IMR-90 (cell line): ENCODE measurements around the gene ETV6. TPM values are rescaled to one million over a fixed set of nuclear protein-coding genes. Genes with fewer than 3 reads are reported as not detected.
A peak's percentile ranks its signal among the peaks of the same experiment; 100 is the strongest.

Source experiments
- ATAC-seq: fragments of 200-7000 bp; cut with Tn5 transposase; 2 replicates; pipeline ENCODE4 v1.9.1; 2020; ENCODE audit warnings: low read depth, mild to moderate bottlenecking, moderate library complexity
- BruUV-seq: library from RNA; stranded (reverse); fragments of 400-500 nt; replicated peaks from 2 replicates; lab custom pipeline; 2021; lab: Mats Ljungman, UMichigan
- CTCF ChIA-PET: fragments of 300-600 bp; formaldehyde crosslinking; extraction: SDS; loops from one replicate; lab custom pipeline; 2021; ENCODE audit warnings: antibody characterized with exemption; lab: Yijun Ruan, JAX
- POLR2A ChIA-PET: fragments of 300-600 bp; sonication (Branson Sonifier 250); formaldehyde crosslinking; loops from one replicate; lab custom pipeline; 2022; ENCODE audit warnings: antibody characterized with exemption; ENCODE audit not compliant: unreplicated experiment; lab: Charles Lee
- DNase-seq: peaks from one replicate; pipeline ENCODE4 v3.0.0; 2013
- H2AFZ ChIP-seq: replicated peaks from 2 replicates; pipeline ENCODE3; 2013; ENCODE audit warnings: low read length, mild to moderate bottlenecking; ENCODE audit not compliant: poor library complexity
- H2AK5ac ChIP-seq: 2 replicates; pipeline ENCODE4 v1.6.1; 2013; ENCODE audit warnings: low read depth, low read length, inconsistent platforms
- H2AK9ac ChIP-seq: replicated peaks from 2 replicates; pipeline ENCODE3; 2013; ENCODE audit warnings: mild to moderate bottlenecking, low read depth, low read length, moderate library complexity; ENCODE audit not compliant: poor library complexity
- H2BK120ac ChIP-seq: 2 replicates; pipeline ENCODE4 v1.6.1; 2013; ENCODE audit warnings: low read depth, low read length, inconsistent platforms
- H2BK15ac ChIP-seq: 3 replicates; pipeline ENCODE4 v1.6.1; 2013; ENCODE audit warnings: low read depth, low read length, inconsistent platforms
- H2BK20ac ChIP-seq: 2 replicates; pipeline ENCODE4 v1.6.1; 2013; ENCODE audit warnings: low read depth, mild to moderate bottlenecking, inconsistent platforms, low read length, moderate library complexity
- H2BK5ac ChIP-seq: 2 replicates; pipeline ENCODE4 v1.6.1; 2013; ENCODE audit warnings: mild to moderate bottlenecking, low read depth, low read length, inconsistent platforms; ENCODE audit not compliant: poor library complexity, severe bottlenecking
- H3K14ac ChIP-seq: replicated peaks from 2 replicates; pipeline ENCODE4 v1.6.1; 2013; ENCODE audit warnings: low read depth, low read length, inconsistent platforms
- H3K18ac ChIP-seq: 2 replicates; pipeline ENCODE4 v1.6.1; 2013; ENCODE audit warnings: low read depth, low read length, control low read depth
- H3K23ac ChIP-seq: 2 replicates; pipeline ENCODE4 v1.6.1; 2013; ENCODE audit warnings: low read depth, low read length, inconsistent platforms
- H3K27ac ChIP-seq: 2 replicates; pipeline ENCODE4 v1.5.1; 2013; ENCODE audit warnings: mild to moderate bottlenecking, control low read depth, low read length; ENCODE audit not compliant: insufficient read depth
- H3K27me3 ChIP-seq: 2 replicates; pipeline ENCODE4 v1.6.1; 2013; ENCODE audit warnings: low read length; ENCODE audit not compliant: control insufficient read depth, insufficient read depth
- H3K36me3 ChIP-seq: 2 replicates; pipeline ENCODE4 v1.6.1; 2013; ENCODE audit warnings: low read length, mixed read lengths; ENCODE audit not compliant: control insufficient read depth, insufficient read depth
- H3K4ac ChIP-seq: 2 replicates; pipeline ENCODE4 v1.6.1; 2013; ENCODE audit warnings: low read depth, low read length, inconsistent platforms
- H3K4me1 ChIP-seq: 2 replicates; pipeline ENCODE4 v1.6.1; 2013; ENCODE audit warnings: low read length, mixed read lengths; ENCODE audit not compliant: control insufficient read depth, insufficient read depth
- H3K4me2 ChIP-seq: 2 replicates; pipeline ENCODE4 v1.6.1; 2013; ENCODE audit warnings: low read depth, mild to moderate bottlenecking, control low read depth, low read length, moderate library complexity
- H3K4me3 ChIP-seq: 2 replicates; pipeline ENCODE4 v1.5.1; 2013; ENCODE audit warnings: low read depth, mild to moderate bottlenecking, control low read depth, low read length, moderate library complexity; ENCODE audit not compliant: insufficient read depth
- H3K56ac ChIP-seq: 2 replicates; pipeline ENCODE4 v1.6.1; 2013; ENCODE audit warnings: low read length, inconsistent platforms; ENCODE audit not compliant: insufficient read depth; ENCODE audit errors: extremely low read depth
- H3K79me1 ChIP-seq, 2 experiments: 2 replicates each; pipeline ENCODE4 v1.6.1; 2013; ENCODE audit warnings: low read length in 2 of 2, inconsistent platforms in 1 of 2, low read depth in 1 of 2
- H3K9ac ChIP-seq: 2 replicates; pipeline ENCODE4 v1.6.1; 2013; ENCODE audit warnings: low read depth, low read length, control low read depth
- H3K9me1 ChIP-seq: 2 replicates; pipeline ENCODE4 v1.6.1; 2013; ENCODE audit warnings: low read length, inconsistent platforms; ENCODE audit not compliant: insufficient read depth
- H3K9me3 ChIP-seq: 2 replicates; pipeline ENCODE4 v1.6.1; 2013; ENCODE audit warnings: low read length; ENCODE audit not compliant: control insufficient read depth, insufficient read depth
- H4K20me1 ChIP-seq: 2 replicates; pipeline ENCODE4 v1.6.1; 2013; ENCODE audit warnings: low read length, inconsistent platforms; ENCODE audit not compliant: insufficient read depth
- H4K5ac ChIP-seq: 2 replicates; pipeline ENCODE4 v1.6.1; 2013; ENCODE audit warnings: mild to moderate bottlenecking, low read depth, low read length, control low read depth
- H4K8ac ChIP-seq, 2 experiments: 2 replicates each; pipeline ENCODE4 v1.6.1; 2013; ENCODE audit warnings: low read depth in 2 of 2, low read length in 2 of 2, control low read depth in 1 of 2, inconsistent platforms in 1 of 2
- H4K91ac ChIP-seq: 2 replicates; pipeline ENCODE4 v1.6.1; 2013; ENCODE audit warnings: low read depth, low read length, inconsistent platforms; ENCODE audit not compliant: insufficient read depth
- BHLHE40 ChIP-seq: fragments of 150-350 bp; IDR thresholded peaks from 2 replicates; pipeline ENCODE4 v1.6.1; 2016; ENCODE audit warnings: mild to moderate bottlenecking, low read depth, low read length
- CEBPB ChIP-seq: IDR thresholded peaks from 2 replicates; pipeline ENCODE4 v1.6.1; 2012; ENCODE audit warnings: low read depth, low read length, improper control_type of control experiment
- CHD1 ChIP-seq: IDR thresholded peaks from 2 replicates; pipeline ENCODE4 v1.6.1; 2012; ENCODE audit warnings: low read depth, low read length, improper control_type of control experiment
- FOS ChIP-seq: fragments of 150-350 bp; IDR thresholded peaks from 2 replicates; pipeline ENCODE4 v1.6.1; 2016; ENCODE audit warnings: low read depth, low read length
- MAZ ChIP-seq: IDR thresholded peaks from 2 replicates; pipeline ENCODE4 v1.6.1; 2012; ENCODE audit warnings: low read depth, mild to moderate bottlenecking, low read length, improper control_type of control experiment, moderate library complexity, borderline replicate concordance
- MXI1 ChIP-seq: IDR thresholded peaks from 2 replicates; pipeline ENCODE4 v1.6.1; 2012; ENCODE audit warnings: low read depth, mild to moderate bottlenecking, low read length, moderate library complexity, borderline replicate concordance
- NFE2L2 ChIP-seq: fragments of 150-350 bp; IDR thresholded peaks from 2 replicates; pipeline ENCODE4 v1.6.1; 2016; ENCODE audit warnings: low read depth, mild to moderate bottlenecking, low read length
- POLR2A ChIP-seq: IDR thresholded peaks from 2 replicates; pipeline ENCODE4 v1.6.1; 2012; ENCODE audit warnings: mild to moderate bottlenecking, low read depth, low read length
- RCOR1 ChIP-seq: IDR thresholded peaks from 2 replicates; pipeline ENCODE4 v1.6.1; 2012; ENCODE audit warnings: mild to moderate bottlenecking, low read length, improper control_type of control experiment; ENCODE audit not compliant: insufficient replicate concordance
- RFX5 ChIP-seq: IDR thresholded peaks from 2 replicates; pipeline ENCODE4 v1.8.0; 2012; ENCODE audit warnings: low read depth, mild to moderate bottlenecking, low read length, moderate library complexity
- SMC3 ChIP-seq: fragments of 150-350 bp; IDR thresholded peaks from 2 replicates; pipeline ENCODE4 v1.6.1; 2016; ENCODE audit warnings: low read depth, mild to moderate bottlenecking, antibody characterized with exemption, low read length, moderate library complexity
- WGBS, 2 experiments: methylation state at CpG; one replicate each; pipeline versions ENCODE4 v1.1.5 to v1.1.7; 2013; ENCODE audit warnings: missing lambda C conversion rate in 2 of 2; ENCODE audit not compliant: insufficient read length in 1 of 2; ENCODE audit errors: extremely low coverage in 2 of 2; 5-methylcytosine and 5-hydroxymethylcytosine counted together
- dilution Hi-C: fragments of 300-500 bp; cut with HindIII; formaldehyde crosslinking; loops from one replicate; pipeline ENCODE4 v1.14.3; 2018; ENCODE audit warnings: low sequenced_read_pairs; ENCODE audit not compliant: unreplicated experiment
- in situ Hi-C: fragments of 300-500 bp; cut with MboI; formaldehyde crosslinking; loops from 3 replicates; pipeline ENCODE4 v1.14.3; 2019; ENCODE audit warnings: low sequenced_read_pairs, inconsistent platforms, mixed read lengths
- intact Hi-C: fragments of 100-400 bp; cut with micrococcal nuclease; formaldehyde crosslinking; loops from 2 replicates; pipeline ENCODE4 v1.10.0; 2022
- polyA plus RNA-seq, 3 experiments: library from polyadenylated mRNA; depleted of rRNA; stranded (reverse); fragments of >200 nt; gene quantifications; 2 replicates each; pipeline ENCODE4 v1.2.3, GENCODE V29; 2012; ENCODE audit warnings: low replicate concordance in 1 of 3
- total RNA-seq: library from RNA; depleted of rRNA; stranded (reverse); fragments of >200 nt; gene quantifications from 2 replicates; pipeline ENCODE4 v1.2.3, GENCODE V29; 2012
- TF ChIP-seq, protein P1 (sequence below): conservative IDR thresholded peaks from 2 replicates; pipeline ENCODE4 v1.5.1; 2012; ENCODE audit warnings: mild to moderate bottlenecking, low read depth, low read length, improper control_type of control experiment
- TF ChIP-seq, protein P2 (sequence below): fragments of 150-350 bp; IDR thresholded peaks from 2 replicates; pipeline ENCODE4 v1.6.1; 2016; ENCODE audit warnings: low read depth, mild to moderate bottlenecking, low read length, moderate library complexity, borderline replicate concordance
- TF ChIP-seq, protein P3 (sequence below): fragments of 150-350 bp; IDR thresholded peaks from 2 replicates; pipeline ENCODE4 v1.6.1; 2017; ENCODE audit warnings: mild to moderate bottlenecking, antibody characterized with exemption, low read length, low read depth

The ETV6 gene
- total and polyA plus RNA-seq, 2 of the 4 experiments (the other 2 are of a cell fraction), result 8.4 to 9.9 TPM

DNA sequence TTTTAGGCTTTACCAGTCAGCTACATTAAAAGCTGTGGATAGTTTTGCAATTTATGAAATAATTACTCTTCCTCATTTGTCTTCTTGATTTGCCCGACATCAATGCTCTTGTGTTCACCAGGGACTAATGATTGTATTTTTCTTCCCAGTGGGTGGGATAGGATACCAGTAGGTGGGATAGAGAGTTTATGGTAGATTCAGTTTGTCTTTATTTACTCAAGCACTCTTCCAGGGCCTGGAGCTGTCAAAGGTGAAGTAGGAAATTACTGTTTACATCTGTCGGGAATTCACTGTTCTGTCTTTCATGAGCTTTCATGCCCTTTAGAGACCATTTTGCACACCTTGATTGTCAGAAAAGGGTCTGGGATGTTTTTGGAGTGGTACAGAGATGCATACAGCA is 36.6 kb downstream of the ETV6 start:
- ChIA-PET POLR2A (no interaction called here), CTCF (no interaction called here)
- H2BK15ac ChIP-seq, result peak overlapping the region; percentile 9; the same call in 1 of the 3 replicates
- peak overlapping the region; percentile 32; the same call in 1 of the 2 replicates for H3K4ac ChIP-seq
- no CpG with 5 or more reads among the region's 2 CpGs for WGBS, 2 experiments
- no peak overlapping the region for H3K27ac ChIP-seq
- H2BK120ac ChIP-seq, result peak overlapping the region; percentile 16
- no peaks in the 10 kb centered on the region for H3K9me3 ChIP-seq
- H3K4me1 ChIP-seq, result peaks cover 17% of the 10 kb centered on the region
- TF ChIP-seq, protein P1, sequence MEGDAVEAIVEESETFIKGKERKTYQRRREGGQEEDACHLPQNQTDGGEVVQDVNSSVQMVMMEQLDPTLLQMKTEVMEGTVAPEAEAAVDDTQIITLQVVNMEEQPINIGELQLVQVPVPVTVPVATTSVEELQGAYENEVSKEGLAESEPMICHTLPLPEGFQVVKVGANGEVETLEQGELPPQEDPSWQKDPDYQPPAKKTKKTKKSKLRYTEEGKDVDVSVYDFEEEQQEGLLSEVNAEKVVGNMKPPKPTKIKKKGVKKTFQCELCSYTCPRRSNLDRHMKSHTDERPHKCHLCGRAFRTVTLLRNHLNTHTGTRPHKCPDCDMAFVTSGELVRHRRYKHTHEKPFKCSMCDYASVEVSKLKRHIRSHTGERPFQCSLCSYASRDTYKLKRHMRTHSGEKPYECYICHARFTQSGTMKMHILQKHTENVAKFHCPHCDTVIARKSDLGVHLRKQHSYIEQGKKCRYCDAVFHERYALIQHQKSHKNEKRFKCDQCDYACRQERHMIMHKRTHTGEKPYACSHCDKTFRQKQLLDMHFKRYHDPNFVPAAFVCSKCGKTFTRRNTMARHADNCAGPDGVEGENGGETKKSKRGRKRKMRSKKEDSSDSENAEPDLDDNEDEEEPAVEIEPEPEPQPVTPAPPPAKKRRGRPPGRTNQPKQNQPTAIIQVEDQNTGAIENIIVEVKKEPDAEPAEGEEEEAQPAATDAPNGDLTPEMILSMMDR, result no peak
- TF ChIP-seq, protein P2, sequence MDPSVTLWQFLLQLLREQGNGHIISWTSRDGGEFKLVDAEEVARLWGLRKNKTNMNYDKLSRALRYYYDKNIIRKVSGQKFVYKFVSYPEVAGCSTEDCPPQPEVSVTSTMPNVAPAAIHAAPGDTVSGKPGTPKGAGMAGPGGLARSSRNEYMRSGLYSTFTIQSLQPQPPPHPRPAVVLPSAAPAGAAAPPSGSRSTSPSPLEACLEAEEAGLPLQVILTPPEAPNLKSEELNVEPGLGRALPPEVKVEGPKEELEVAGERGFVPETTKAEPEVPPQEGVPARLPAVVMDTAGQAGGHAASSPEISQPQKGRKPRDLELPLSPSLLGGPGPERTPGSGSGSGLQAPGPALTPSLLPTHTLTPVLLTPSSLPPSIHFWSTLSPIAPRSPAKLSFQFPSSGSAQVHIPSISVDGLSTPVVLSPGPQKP, result no peak
- TF ChIP-seq CEBPB (no peak), MAZ (no peak), CHD1 (no peak), FOS (no peak), RFX5 (no peak), RCOR1 (no peak), NFE2L2 (no peak), BHLHE40 (no peak), POLR2A (no peak), SMC3 (no peak), MXI1 (no peak)
- TF ChIP-seq, protein P3, sequence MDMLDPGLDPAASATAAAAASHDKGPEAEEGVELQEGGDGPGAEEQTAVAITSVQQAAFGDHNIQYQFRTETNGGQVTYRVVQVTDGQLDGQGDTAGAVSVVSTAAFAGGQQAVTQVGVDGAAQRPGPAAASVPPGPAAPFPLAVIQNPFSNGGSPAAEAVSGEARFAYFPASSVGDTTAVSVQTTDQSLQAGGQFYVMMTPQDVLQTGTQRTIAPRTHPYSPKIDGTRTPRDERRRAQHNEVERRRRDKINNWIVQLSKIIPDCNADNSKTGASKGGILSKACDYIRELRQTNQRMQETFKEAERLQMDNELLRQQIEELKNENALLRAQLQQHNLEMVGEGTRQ, result no peak
- in situ Hi-C loops (no loop called here), intact Hi-C loops (no loop called here), dilution Hi-C loops (no loop called here)
- peak overlapping the region; percentile 13; the same call in 1 of the 2 replicates for H2BK20ac ChIP-seq
- 0 out of 2 replicates have a peak overlapping the region, but pooled peaks have one; percentile 18 for H2AK5ac ChIP-seq
- H3K23ac ChIP-seq, result 0 out of 2 replicates have a peak overlapping the region, but pooled peaks have one; percentile 23
- peak overlapping the region; percentile 4; the same call in 1 of the 2 replicates for H4K5ac ChIP-seq
- H2AFZ ChIP-seq, result no peak overlapping the region
- peaks cover 24% of the 10 kb centered on the region for H3K9me1 ChIP-seq
- no peak overlapping the region for H3K4me3 ChIP-seq
- no peaks in the 10 kb centered on the region for H3K27me3 ChIP-seq
- H3K14ac ChIP-seq, result 0 out of 2 replicates have a peak overlapping the region, but pooled peaks have one; percentile 12
- H3K4me2 ChIP-seq, result peak overlapping the region; percentile 11; the same call in 1 of the 2 replicates
- H3K18ac ChIP-seq, result peak overlapping the region; percentile 66; the same call in 1 of the 2 replicates
- ATAC-seq (no peak), DNase-seq (no peak)
- H4K8ac ChIP-seq, result peak overlapping the region; percentile 8 to 44; a peak in 2 of 4 replicates
- 0 out of 2 replicates have a peak, but pooled peaks cover 1% of the 10 kb centered on the region for H3K36me3 ChIP-seq
- H2AK9ac ChIP-seq, result no peak overlapping the region
- H3K56ac ChIP-seq, result no peak overlapping the region
- peaks cover 30 to 65% of the 10 kb centered on the region in 2 experiments for H3K79me1 ChIP-seq
- H4K20me1 ChIP-seq, result peaks cover 24% of the 10 kb centered on the region
- H3K9ac ChIP-seq, result no peak overlapping the region
- peak overlapping the region; percentile 7 for H4K91ac ChIP-seq
- no TSS peak for BruUV-seq
- H2BK5ac ChIP-seq, result peak overlapping the region; percentile 62
